ENCODE data around the gene LRRN3. TPM values are rescaled to one million over a fixed set of nuclear protein-coding genes. Genes with fewer than 3 reads are reported as not detected.
A peak's percentile ranks its signal among the peaks of the same experiment; 100 is the strongest.
"Not testable (repeated sequence)": the region's sequence is repeated elsewhere in the genome, so short reads cannot be mapped to it uniquely, and the experiment has no call there.

The LRRN3 gene
- total RNA-seq, 1 donor = 5.0 TPM

GRCh38 chr7:111067251-111067650, 23.7 kb upstream of the LRRN3 start:
- H3K4me3 ChIP-seq (ENCODE audit: low read depth, low read length) = no peak overlapping the region
- TF ChIP-seq, protein P1, sequence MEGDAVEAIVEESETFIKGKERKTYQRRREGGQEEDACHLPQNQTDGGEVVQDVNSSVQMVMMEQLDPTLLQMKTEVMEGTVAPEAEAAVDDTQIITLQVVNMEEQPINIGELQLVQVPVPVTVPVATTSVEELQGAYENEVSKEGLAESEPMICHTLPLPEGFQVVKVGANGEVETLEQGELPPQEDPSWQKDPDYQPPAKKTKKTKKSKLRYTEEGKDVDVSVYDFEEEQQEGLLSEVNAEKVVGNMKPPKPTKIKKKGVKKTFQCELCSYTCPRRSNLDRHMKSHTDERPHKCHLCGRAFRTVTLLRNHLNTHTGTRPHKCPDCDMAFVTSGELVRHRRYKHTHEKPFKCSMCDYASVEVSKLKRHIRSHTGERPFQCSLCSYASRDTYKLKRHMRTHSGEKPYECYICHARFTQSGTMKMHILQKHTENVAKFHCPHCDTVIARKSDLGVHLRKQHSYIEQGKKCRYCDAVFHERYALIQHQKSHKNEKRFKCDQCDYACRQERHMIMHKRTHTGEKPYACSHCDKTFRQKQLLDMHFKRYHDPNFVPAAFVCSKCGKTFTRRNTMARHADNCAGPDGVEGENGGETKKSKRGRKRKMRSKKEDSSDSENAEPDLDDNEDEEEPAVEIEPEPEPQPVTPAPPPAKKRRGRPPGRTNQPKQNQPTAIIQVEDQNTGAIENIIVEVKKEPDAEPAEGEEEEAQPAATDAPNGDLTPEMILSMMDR (IDR thresholded peaks at IDR 0.05; ENCODE audit: insufficient read depth, low read length) = no peak
- no peak for DNase-seq (ENCODE audit: low read depth)

- H3K4me3 ChIP-seq (ENCODE audit: low read depth, low read length) = no peak overlapping the region
- TF ChIP-seq, protein P1 (IDR thresholded peaks at IDR 0.05; ENCODE audit: insufficient read depth, low read length) = no peak
- no peak for DNase-seq (ENCODE audit: low read depth)
These were observed 23.2 kb upstream of the LRRN3 start for GRCh38 chr7:111067682-111068081.

DNA sequence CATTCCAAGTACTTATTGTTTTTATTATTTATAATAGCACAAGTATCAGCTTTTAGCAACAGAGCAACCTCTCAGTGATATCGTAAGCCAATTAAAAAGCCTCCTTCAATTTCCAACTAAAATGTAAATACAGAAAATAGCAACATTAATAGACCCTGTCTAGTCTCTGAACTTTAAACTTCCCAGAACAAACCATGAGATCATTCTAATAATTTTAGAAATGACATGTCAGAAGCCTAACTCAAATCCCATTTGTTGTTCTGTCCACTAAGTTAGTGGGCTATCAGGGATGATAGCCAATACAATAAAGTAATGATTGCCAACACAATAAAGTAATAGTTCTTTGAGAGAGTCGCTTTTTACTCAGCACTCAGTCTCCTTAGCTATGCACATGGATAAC, 22.3 kb upstream of the LRRN3 start:
- TF ChIP-seq, protein P1 (IDR thresholded peaks at IDR 0.05; ENCODE audit: insufficient read depth, low read length) = no peak
- no peak overlapping the region for H3K4me3 ChIP-seq (ENCODE audit: low read depth, low read length)
- no peak for DNase-seq (ENCODE audit: low read depth)

DNA sequence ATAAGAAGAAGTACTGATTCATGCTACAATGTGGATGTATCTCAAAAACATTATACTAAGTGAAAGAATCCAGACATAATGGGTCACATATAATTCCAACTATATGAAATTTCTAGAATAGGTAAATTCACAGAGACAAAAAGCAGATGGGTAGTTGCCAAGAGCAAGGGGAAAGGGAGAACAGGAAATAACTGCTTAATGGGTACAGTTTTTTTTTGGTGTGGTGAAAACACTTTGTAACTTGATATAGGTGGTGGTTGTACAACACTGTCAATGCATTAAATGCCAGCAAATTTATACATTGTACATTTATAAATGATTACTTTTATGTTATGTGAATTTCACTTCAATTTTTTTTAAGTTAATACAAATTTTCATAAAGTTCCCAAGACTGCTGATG, 19.4 kb upstream of the LRRN3 start:
- DNase-seq (ENCODE audit: low read depth) = no peak
- no peak overlapping the region for H3K4me3 ChIP-seq (ENCODE audit: low read depth, low read length)
- TF ChIP-seq, protein P1 (IDR thresholded peaks at IDR 0.05; ENCODE audit: insufficient read depth, low read length) = no peak

- H3K4me3 ChIP-seq (ENCODE audit: low read depth, low read length); DNase-seq (ENCODE audit: low read depth): not testable (repeated sequence)
These were observed 18.3 kb upstream of the LRRN3 start for GRCh38 chr7:111072658-111073057.

DNA sequence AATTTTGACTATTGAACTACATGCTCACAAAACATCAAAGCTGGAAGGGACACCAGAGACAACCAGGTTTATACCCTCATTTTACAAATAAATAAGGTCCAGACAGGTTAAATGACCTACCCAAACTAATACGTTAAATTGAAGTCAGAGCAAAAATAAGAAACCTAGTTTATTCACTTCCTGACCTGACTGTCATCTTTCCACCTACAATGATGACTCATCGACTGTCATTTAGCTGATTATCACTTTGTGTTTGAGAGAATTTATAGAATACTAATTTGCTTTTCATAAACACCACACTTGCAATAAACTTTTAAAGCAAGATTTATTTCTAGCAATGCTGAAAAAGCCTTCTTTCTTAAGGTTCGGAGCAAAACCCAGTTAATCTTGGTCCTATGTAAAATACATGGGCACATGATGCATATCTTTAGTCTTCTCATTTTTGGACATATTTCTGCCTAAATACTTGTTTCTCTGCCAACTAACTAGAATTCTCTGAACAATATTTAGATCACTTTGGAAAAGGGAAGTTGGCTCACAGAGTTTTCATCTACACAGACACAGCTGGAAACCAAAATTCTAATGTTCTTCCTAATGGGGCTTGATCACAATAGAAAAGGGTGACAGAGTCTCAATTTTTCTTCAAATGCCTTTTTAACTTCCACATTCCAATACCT, 16.7 kb upstream of the LRRN3 start:
- DNase-seq (ENCODE audit: low read depth) = peak; percentile 15
- TF ChIP-seq, protein P1 (IDR thresholded peaks at IDR 0.05; ENCODE audit: insufficient read depth, low read length) = no peak
- H3K4me3 ChIP-seq (ENCODE audit: low read depth, low read length) = no peak overlapping the region

DNA sequence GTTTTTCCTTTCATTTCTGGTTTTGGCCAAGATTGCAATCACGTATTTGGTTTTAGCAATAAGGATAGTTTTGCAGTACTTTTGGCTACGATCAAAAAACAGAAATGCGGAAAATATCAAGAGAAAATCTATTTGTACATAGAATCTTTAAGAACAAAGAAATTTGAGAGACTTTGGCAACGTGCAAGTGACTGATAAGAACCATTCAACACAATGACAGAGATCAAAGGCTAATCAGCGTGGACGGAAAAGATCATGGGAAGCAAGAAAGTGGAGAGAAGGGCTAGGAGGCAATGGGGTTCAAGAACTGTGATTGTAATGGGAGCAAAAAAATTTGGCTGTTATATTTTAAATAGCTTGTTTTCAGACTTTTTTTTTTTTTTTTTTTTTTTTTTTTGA, 16.2 kb upstream of the LRRN3 start:
- H3K4me3 ChIP-seq (ENCODE audit: low read depth, low read length) = no peak overlapping the region
- DNase-seq (ENCODE audit: low read depth) = no peak
- TF ChIP-seq, protein P1 (IDR thresholded peaks at IDR 0.05; ENCODE audit: insufficient read depth, low read length) = no peak

All from fibroblast of the aortic adventitia (primary cell).